Subcutaneous abdominal adipose tissue (tissue), 5 donors: ENCODE measurements around the gene NISCH.

Experiments
- H3K27ac ChIP-seq: one replicate; pipeline ENCODE4 v1.7.0; 2013; ENCODE audit warnings: low read depth, mild to moderate bottlenecking, inconsistent platforms, low read length, moderate library complexity
- H3K27me3 ChIP-seq, 5 donors: one replicate each; pipeline ENCODE4 v1.7.0; 2013; ENCODE audit warnings: low read length in 5 of 5, inconsistent platforms in 1 of 5; ENCODE audit not compliant: control insufficient read depth in 5 of 5, insufficient read depth in 4 of 5
- H3K36me3 ChIP-seq, 5 donors: one replicate each; pipeline ENCODE4 v1.7.0; 2013; ENCODE audit warnings: low read length in 5 of 5; ENCODE audit not compliant: control insufficient read depth in 5 of 5, insufficient read depth in 5 of 5
- H3K4me1 ChIP-seq, 5 donors: one replicate each; pipeline ENCODE4 v1.7.0; 2013; ENCODE audit warnings: low read length in 5 of 5, mild to moderate bottlenecking in 3 of 5, moderate library complexity in 1 of 5; ENCODE audit not compliant: control insufficient read depth in 5 of 5, insufficient read depth in 5 of 5
- H3K4me3 ChIP-seq, 5 donors: one replicate each; pipeline ENCODE4 v1.7.0; 2013; ENCODE audit warnings: low read length in 5 of 5, low read depth in 1 of 5
- H3K9ac ChIP-seq, 5 donors: one replicate each; pipeline ENCODE4 v1.7.0; 2013; ENCODE audit warnings: low read length in 5 of 5, mild to moderate bottlenecking in 4 of 5, moderate library complexity in 3 of 5
- H3K9me3 ChIP-seq, 5 donors: one replicate each; pipeline ENCODE4 v1.7.0; 2013; ENCODE audit warnings: low read length in 5 of 5; ENCODE audit not compliant: control insufficient read depth in 5 of 5
- donor health status: healthy.
- donor health status: healthy.
- donor health status: healthy.
- donor health status: healthy.
- donor health status: healthy.

Gene NISCH

GRCh38 chr3:52498137-52499054 lies 43.0 kb downstream of the NISCH start:
- Histone ChIP-seq H3K4me3 (peak overlapping the region in 1 of 5 donors; percentile 13), H3K27ac (no peak overlapping the region), H3K9me3 (no peaks in the 10 kb centered on the region), H3K4me1 (peaks cover 3 to 70% (median 47%) of the 10 kb centered on the region in 5 donors), H3K36me3 (peaks cover 0 to 21% (median 7%) of the 10 kb centered on the region in 5 donors), H3K9ac (no peak overlapping the region), H3K27me3 (no peaks in the 10 kb centered on the region)

- Histone ChIP-seq H3K9me3 (no peaks in the 10 kb centered on the region), H3K4me1 (peaks cover 0 to 43% (median 23%) of the 10 kb centered on the region in 5 donors), H3K4me3 (no peak overlapping the region), H3K36me3 (peaks cover 0 to 42% (median 21%) of the 10 kb centered on the region in 5 donors), H3K27me3 (no peaks in the 10 kb centered on the region), H3K9ac (no peak overlapping the region), H3K27ac (no peak overlapping the region)
Measured at GRCh38 chr3:52501046-52501445, 45.6 kb downstream of the NISCH start.

- Histone ChIP-seq H3K4me1 (peaks cover 0 to 34% (median 15%) of the 10 kb centered on the region in 5 donors), H3K9me3 (no peaks in the 10 kb centered on the region), H3K36me3 (peaks cover 0 to 52% (median 29%) of the 10 kb centered on the region in 5 donors), H3K9ac (no peak overlapping the region), H3K27me3 (no peaks in the 10 kb centered on the region), H3K4me3 (no peak overlapping the region), H3K27ac (no peak overlapping the region)
Measured at GRCh38 chr3:52502001-52502400, 46.6 kb downstream of the NISCH start.

- Histone ChIP-seq H3K4me1 (peaks cover 0 to 25% (median 12%) of the 10 kb centered on the region in 5 donors), H3K9me3 (no peaks in the 10 kb centered on the region), H3K27me3 (no peaks in the 10 kb centered on the region), H3K4me3 (no peak overlapping the region), H3K27ac (no peak overlapping the region), H3K9ac (no peak overlapping the region), H3K36me3 (peaks cover 0 to 61% (median 34%) of the 10 kb centered on the region in 5 donors)
Measured at GRCh38 chr3:52502808-52503350, 47.5 kb downstream of the NISCH start.

GRCh38 chr3:52503788-52504424 lies 48.5 kb downstream of the NISCH start:
- Histone ChIP-seq H3K9ac (no peak overlapping the region), H3K4me3 (no peak overlapping the region), H3K4me1 (peaks cover 0 to 20% (median 6%) of the 10 kb centered on the region in 5 donors), H3K27ac (no peak overlapping the region), H3K9me3 (no peaks in the 10 kb centered on the region), H3K27me3 (no peaks in the 10 kb centered on the region), H3K36me3 (peaks cover 0 to 68% (median 38%) of the 10 kb centered on the region in 5 donors)

GRCh38 chr3:52504977-52505376 lies 49.6 kb downstream of the NISCH start:
- peaks cover 0 to 79% (median 47%) of the 10 kb centered on the region in 5 donors for H3K36me3 ChIP-seq
- H3K4me3 ChIP-seq = no peak overlapping the region
- no peak overlapping the region for H3K9ac ChIP-seq
- no peaks in the 10 kb centered on the region for H3K9me3 ChIP-seq
- no peaks in the 10 kb centered on the region for H3K27me3 ChIP-seq
- H3K4me1 ChIP-seq = peaks cover 0 to 13% (median 5%) of the 10 kb centered on the region in 5 donors
- no peak overlapping the region for H3K27ac ChIP-seq

GRCh38 chr3:52506266-52506966 lies 51.0 kb downstream of the NISCH start:
- Histone ChIP-seq H3K4me1 (no peaks in the 10 kb centered on the region), H3K9me3 (no peaks in the 10 kb centered on the region), H3K9ac (no peak overlapping the region), H3K27ac (no peak overlapping the region), H3K27me3 (no peaks in the 10 kb centered on the region), H3K36me3 (peaks cover 0 to 93% (median 58%) of the 10 kb centered on the region in 5 donors), H3K4me3 (no peak overlapping the region)

- Histone ChIP-seq H3K36me3 (peaks cover 0 to 94% (median 56%) of the 10 kb centered on the region in 5 donors), H3K9ac (no peak overlapping the region), H3K4me3 (no peak overlapping the region)
Measured at GRCh38 chr3:52507359-52507758, 52.0 kb downstream of the NISCH start.

GRCh38 chr3:52509753-52510328 lies 54.4 kb downstream of the NISCH start:
- H3K27ac ChIP-seq = no peak overlapping the region
- H3K36me3 ChIP-seq = peaks cover 0 to 97% (median 63%) of the 10 kb centered on the region in 5 donors
- H3K9me3 ChIP-seq = no peaks in the 10 kb centered on the region
- H3K4me3 ChIP-seq = no peak overlapping the region
- no peaks in the 10 kb centered on the region for H3K27me3 ChIP-seq
- H3K4me1 ChIP-seq = no peaks in the 10 kb centered on the region
- no peak overlapping the region for H3K9ac ChIP-seq

More at GRCh38 chr3:52507359-52507758, 52.0 kb downstream of the NISCH start:
- Histone ChIP-seq H3K27me3 (no peaks in the 10 kb centered on the region), H3K9me3 (no peaks in the 10 kb centered on the region), H3K4me1 (no peaks in the 10 kb centered on the region), H3K27ac (no peak overlapping the region)
